Fibroblast of the aortic adventitia (primary cell): ENCODE results near the gene TNFRSF19. TPM values are rescaled to one million over a fixed set of nuclear protein-coding genes. Genes with fewer than 3 reads are reported as not detected.

ENCODE experiments used
- DNase-seq: peaks from one replicate; pipeline ENCODE4 v3.0.0-alpha.2; 2010; ENCODE audit warnings: low read depth
- H3K4me3 ChIP-seq: 2 replicates; pipeline ENCODE4 v1.5.1; 2011; ENCODE audit warnings: low read depth, mild to moderate bottlenecking, control low read depth, low read length, moderate library complexity
- total RNA-seq: library from RNA; depleted of rRNA; stranded (reverse); fragments of >200 nt; gene quantifications from 2 replicates; pipeline ENCODE4 v1.2.3, GENCODE V29; 2012; ENCODE audit warnings: low replicate concordance
- TF ChIP-seq, protein P1 (sequence below): IDR thresholded peaks from 2 replicates; pipeline ENCODE4 v1.5.1; 2011; ENCODE audit warnings: mild to moderate bottlenecking, low read length, control low read depth, inconsistent platforms; ENCODE audit not compliant: insufficient read depth

TNFRSF19 gene
- total RNA-seq, 1 donor = 7.3 TPM

DNA sequence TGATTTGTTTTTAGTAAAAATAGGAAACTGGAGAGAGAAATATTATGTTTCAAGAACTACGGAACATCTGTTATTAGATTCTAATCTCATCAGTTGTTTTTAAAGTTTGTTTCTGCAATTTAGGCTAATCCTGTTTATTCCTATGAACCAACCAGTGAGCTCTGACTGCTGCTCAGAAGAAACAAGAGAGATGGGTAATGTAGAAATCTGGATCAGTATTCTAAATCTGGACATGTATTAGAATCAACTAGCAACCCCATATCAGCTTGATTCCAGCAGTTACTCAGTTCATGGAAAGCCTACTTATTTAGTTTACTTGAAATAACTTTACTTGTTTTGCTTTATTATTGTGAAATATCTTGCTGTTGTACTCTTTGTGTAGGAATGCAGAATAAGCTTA lies 115.2 kb downstream of the TNFRSF19 start:
- TF ChIP-seq, protein P1, sequence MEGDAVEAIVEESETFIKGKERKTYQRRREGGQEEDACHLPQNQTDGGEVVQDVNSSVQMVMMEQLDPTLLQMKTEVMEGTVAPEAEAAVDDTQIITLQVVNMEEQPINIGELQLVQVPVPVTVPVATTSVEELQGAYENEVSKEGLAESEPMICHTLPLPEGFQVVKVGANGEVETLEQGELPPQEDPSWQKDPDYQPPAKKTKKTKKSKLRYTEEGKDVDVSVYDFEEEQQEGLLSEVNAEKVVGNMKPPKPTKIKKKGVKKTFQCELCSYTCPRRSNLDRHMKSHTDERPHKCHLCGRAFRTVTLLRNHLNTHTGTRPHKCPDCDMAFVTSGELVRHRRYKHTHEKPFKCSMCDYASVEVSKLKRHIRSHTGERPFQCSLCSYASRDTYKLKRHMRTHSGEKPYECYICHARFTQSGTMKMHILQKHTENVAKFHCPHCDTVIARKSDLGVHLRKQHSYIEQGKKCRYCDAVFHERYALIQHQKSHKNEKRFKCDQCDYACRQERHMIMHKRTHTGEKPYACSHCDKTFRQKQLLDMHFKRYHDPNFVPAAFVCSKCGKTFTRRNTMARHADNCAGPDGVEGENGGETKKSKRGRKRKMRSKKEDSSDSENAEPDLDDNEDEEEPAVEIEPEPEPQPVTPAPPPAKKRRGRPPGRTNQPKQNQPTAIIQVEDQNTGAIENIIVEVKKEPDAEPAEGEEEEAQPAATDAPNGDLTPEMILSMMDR = no peak
- no peak for DNase-seq
- H3K4me3 ChIP-seq = no peak overlapping the region

DNA sequence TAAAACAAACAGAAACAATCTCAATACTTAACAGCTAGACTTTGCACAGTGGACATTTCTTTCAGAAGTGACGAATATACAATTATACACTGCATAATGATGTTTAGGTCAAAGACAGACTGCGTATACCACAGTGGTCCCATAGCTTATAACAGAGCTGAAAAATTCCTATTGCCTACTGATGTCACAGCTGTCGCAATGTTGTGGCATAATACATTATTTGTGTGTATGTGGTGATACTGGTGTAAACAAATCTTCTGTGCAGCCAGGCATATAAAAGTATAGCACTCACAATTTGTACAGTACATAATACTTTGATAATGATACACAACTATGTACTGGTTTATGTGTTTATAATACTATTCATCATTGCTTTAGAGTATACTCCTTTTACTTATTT lies 116.7 kb downstream of the TNFRSF19 start:
- no peak overlapping the region for H3K4me3 ChIP-seq
- TF ChIP-seq, protein P1 = no peak
- no peak for DNase-seq

DNA sequence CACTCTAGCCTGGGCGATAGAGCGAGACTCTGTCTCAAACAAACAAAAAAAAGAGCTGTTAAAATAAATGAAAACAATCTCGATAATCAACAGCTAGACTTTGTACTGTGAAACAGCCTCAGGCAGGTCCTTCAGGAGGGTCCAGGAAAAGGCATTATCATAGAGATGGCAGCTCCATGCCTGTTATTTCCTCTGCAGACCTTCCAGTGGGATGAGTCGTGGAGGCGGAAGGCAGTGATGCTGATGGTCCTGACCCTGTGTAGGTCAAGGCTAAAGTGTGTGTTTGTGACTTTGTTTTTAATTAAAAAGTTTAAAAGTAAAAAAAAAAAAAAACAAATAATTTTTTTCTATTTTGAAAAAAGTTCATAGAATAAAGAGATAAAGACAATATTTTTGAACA lies 117.4 kb downstream of the TNFRSF19 start:
- H3K4me3 ChIP-seq = no peak overlapping the region
- TF ChIP-seq, protein P1 = no peak
- DNase-seq = no peak

DNA sequence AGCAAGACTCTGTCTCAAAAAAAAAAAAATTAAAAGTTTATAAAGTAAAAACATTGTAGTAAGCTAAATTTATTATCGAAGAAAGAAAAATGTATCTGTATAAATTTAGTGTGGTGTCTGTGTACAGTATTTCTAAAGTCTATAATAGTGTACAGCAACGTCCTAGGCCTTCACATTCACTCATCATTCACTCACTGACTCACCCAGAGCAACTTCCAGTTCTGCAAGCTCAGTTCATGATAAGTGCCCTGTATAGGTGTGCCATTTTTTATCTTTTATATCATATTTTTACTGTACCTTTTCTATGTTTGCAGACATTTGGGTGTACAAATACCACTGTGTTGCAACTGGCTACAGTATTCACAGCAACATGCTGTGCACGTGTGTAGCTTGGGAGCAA lies 118.1 kb downstream of the TNFRSF19 start:
- no peak for DNase-seq
- H3K4me3 ChIP-seq = no peak overlapping the region
- TF ChIP-seq, protein P1 = no peak

DNA sequence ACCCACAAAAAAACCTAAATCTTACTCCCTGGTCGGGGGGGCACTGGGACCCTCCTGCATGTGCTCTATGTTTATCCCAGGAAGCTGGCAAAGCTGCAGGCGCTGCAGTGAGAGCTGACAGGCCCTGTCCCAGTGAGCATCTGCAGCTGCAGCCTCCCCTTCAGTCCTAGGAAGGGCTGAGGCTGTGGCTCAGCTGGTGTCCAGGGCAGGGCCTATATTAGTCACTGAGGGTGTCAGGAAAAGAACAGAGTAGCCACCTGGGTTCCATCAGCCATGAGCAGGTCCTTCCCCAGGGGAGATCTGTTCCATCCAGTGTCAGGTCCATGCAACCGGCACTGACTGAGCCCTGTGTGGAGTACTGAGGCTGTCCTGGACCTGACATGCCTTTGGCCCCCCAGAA lies 120.5 kb downstream of the TNFRSF19 start:
- no peak for DNase-seq
- TF ChIP-seq, protein P1 = no peak
- no peak overlapping the region for H3K4me3 ChIP-seq

DNA sequence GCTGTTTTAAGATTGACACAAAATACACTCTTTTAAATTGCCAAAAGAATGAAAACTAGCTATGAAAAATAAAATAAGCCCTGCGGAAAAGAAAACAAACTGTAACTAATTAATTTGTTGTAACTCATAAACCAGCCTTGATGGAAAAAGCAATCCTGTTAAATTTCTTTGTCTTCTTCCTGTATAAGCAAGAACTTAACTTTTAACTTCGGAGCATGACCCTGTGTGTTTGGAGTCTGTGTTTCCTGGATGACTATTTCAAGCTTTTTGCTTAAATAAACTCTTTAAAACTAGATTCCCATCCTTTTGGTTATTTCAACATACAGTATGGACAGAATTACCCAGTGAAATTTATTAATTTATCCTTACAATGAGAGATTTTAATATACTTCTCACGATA lies 122.6 kb downstream of the TNFRSF19 start:
- DNase-seq = no peak
- no peak overlapping the region for H3K4me3 ChIP-seq
- TF ChIP-seq, protein P1 = no peak

DNA sequence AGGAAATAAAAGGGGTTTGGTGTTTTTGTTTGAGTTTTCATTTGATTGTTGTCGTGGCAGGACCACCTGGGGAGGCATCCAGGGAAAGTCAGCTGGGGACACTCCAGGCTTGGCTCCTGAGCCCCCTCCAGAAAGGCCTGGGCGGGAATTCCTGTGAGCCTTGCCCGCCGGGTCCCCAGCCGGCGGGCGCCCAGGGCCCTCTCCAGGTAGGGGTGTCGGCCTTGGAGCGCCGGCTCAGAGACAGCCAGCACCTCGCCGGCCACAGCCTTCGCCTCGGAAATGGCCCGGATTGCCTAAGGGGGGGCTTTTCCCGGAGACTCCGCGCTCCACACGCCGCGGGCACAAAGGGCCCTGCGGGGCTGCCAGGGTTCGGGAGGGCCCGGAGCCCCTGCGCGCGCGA lies 125.0 kb downstream of the TNFRSF19 start:
- DNase-seq = no peak
- no peak overlapping the region for H3K4me3 ChIP-seq
- TF ChIP-seq, protein P1 = no peak
